NCI-H187 (cell line): Measurements from ENCODE around the gene KAZN.
A peak's percentile ranks its signal among the peaks of the same experiment; 100 is the strongest.

Source experiments
- DNase-seq, 2 experiments: peaks; one replicate each; lab custom pipeline; 2025; lab: John Stamatoyannopoulos, UW

Gene KAZN

DNA sequence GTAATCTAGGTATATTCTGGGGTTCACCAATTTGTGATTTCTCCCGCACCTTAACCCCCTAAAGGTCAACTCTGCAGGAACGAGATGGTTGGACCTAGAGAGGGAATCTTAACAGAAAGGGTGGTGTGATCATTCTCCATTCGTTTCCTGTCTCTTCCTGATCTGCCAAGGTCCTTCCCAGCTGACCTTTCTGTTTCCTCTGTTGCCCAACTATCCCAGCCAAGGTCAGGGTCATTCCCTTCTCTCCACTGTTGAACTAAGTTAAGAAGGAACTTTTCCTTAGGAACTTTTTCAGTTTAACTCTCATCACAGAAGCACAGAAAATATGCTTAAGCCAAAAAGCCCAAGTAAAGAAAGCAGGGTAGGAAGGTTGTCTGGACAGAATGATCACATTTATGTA, 49.3 kb downstream of the KAZN start:
- DNase-seq: no peak

DNA sequence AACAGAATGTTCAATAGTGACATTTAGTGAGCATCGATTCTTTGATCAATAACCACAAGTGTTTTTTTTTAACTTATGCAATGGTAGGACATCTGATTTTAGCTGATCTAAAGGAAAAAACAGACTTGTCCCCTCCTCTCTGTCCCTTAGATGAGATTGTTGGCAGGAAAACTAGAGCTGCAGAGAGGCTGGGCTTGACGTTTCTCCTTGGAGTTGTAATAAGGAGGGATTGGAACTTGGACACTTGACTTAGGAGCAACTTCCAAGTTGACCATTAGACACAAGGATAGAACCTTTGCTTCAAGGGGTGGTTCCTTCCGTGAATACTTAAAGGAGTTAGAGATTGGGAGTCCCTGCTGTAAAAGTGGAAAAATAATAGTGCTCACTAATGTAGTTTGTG, 49.9 kb downstream of the KAZN start:
- DNase-seq: no peak

DNA sequence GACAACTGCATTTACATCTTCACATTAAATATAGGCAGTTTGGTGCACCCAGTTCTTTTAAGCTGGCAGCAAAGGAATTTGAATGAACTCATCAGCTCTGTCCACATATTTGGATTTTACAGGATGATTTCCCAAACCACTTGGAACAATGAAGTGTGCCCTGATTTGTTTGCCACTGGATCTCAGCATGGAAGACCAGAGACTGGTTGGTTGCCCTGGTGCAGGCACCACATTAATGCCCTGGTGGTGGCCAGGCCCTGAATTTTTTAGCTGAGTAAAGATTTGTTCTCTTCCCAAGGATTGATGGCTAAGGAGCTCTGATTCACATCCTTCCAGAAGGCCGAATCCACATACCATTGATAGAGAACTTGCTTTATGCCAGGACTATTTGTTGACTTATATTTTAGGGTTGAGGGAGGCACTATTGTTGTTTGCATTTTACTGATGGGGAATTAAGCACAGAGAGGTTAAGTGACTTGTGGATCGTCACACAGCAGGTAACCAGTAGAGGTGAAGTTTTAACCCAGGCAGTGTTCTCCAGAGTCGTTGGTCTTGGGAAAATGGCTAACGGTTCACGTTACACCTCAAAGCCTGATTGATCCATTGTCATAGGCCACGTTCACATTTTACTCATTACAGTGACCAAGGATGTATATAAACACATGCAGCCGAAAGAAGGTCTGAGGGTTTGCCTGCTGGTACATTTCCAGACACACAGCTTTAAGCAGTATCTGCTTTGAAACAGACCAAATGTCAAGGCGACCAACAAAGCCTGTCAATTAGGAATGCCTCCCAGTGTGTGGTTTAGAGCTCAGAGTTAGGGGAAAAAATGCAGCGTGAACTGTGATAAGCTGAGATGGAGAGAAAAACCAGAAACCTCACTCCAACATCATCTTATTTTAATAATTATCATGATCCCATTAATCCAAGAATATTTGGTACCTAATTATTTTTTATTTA, 50.7 kb downstream of the KAZN start:
- DNase-seq: no peak

GRCh38 chr1:14649976-14650375, 51.5 kb downstream of the KAZN start:
- no peak for DNase-seq

- no peak for DNase-seq
Measured at GRCh38 chr1:14650951-14651350, 52.5 kb downstream of the KAZN start.

- no peak for DNase-seq
Measured at GRCh38 chr1:14652840-14653239, 54.4 kb downstream of the KAZN start.

DNA sequence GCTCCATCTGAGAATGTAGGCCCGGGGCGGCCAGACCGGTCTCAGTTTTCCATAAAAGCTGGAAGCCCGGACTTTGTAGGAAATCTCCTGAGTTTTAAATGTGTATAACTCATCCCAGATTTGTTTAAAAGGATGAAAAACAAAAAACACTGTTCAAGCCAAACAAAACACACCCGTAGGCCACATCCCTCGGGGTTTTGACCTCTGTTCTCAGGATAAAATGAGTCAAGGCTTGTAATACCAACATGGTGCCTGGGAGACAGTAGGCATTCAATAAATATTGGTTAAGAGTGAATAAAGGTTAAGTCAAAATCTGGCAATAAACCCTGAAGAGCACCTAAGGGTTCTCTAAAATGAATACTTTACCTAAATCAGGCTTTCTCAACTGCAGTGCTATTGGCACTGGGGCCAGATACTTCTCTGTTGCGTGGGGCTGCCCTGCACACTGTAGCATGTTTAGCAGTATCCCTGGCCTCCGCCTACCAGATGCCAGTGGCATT, 55.0 kb downstream of the KAZN start:
- no peak for DNase-seq

- DNase-seq: no peak
Measured at GRCh38 chr1:14654554-14654953, 56.1 kb downstream of the KAZN start.

DNA sequence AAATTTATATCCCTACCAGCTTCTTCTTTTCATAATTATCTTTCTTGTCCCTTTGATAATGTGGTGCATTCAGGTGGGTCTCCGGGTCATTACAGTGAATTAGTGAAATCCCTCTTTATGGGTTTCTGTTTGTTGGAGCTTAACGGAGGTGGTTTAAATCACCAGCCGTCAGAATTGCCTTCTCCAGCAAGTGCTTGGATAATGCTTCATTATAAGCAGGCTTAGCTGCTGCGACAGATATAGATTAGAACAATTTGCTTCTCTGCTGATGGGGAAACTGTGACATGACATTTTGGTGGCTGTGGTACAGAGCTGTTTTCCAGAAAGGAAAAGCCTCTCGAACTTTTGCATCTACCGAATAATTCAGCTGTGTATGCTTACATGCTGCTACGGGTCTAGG, 56.9 kb downstream of the KAZN start:
- DNase-seq: no peak

- no peak for DNase-seq
Measured at GRCh38 chr1:14656384-14656937, 58.0 kb downstream of the KAZN start.

DNA sequence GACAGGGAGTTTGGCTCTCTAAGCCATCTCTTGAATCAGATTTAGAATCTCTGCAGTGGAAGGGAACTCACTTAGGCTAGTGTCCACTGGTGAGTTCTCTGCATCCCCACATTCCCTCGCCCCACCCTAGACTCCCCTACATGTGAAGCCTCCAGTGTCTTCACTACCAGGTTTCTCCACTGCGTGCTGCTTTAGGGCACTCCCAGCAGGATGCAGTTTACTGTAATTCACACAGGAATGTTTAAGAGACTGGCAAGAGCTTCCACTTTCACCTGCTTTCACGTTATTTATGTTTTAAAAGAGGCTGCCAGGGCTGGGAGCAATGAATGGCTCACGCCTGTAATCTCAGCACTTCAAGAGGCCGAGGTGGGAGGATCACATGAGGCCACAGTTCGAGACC, 60.2 kb downstream of the KAZN start:
- DNase-seq: no peak

DNA sequence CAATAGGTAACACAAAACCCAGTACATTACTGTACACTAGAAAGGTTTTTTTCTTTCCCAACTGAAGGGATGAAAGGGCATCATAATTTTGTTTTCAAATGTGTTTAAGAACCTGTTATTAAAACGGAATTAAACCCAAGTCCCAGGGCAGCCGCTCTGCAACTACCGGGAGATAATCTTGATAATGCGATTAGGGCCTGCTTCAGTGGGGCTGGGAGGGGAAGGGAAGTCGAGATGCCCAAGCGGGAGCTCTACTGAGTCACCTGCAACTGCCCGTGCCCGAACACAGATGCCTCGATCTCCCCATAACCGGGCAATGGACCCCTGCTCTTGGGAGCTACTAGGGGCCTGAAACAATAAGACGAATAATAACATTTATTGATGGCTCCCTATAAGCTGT, 61.4 kb downstream of the KAZN start:
- DNase-seq: no peak

DNA sequence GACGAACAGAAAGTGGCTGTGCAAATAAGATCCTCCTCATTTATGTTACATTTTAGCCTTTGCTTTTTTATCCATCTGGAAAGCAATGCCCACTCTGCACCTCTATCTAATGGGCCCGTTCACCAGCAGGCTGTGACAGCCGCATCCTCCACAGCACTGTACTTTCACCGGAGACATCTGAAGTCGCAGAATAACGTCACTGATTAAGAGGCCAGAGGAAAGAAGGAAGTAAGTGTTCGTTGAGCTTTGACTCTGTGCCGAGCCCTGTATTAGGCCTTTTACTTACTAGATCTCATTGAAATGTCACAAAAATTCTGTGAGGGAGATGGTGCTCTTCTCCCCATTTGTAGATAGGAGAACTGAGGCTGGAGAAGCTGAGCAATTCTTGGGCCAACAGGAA, 62.3 kb downstream of the KAZN start:
- DNase-seq: no peak

- DNase-seq: no peak
Measured at GRCh38 chr1:14661222-14661621, 62.7 kb downstream of the KAZN start.

DNA sequence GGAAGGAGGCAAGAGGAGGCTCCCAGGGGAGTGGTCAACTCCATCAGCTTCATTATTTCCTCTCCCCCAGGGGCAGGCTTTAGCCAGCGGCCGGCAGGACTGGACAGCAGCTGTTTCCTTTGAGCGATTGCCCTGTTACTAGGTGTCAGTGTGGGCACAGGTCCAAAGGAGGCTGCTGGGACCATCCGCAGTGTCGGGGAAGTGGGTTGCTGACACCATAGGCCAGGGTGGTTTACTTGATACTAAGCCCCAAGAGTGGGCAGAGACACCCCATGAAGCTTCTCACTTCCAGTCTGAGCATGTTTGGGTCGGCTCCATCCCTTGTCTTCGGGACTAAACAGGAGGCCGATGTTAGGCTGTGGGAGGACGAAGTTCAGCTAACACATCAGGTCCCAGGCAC, 63.6 kb downstream of the KAZN start:
- DNase-seq: no peak

GRCh38 chr1:14663773-14664172, 65.3 kb downstream of the KAZN start:
- DNase-seq: no peak

GRCh38 chr1:14666373-14666772, 67.9 kb downstream of the KAZN start:
- no peak for DNase-seq

- no peak for DNase-seq
Measured at GRCh38 chr1:14666962-14667650, 68.6 kb downstream of the KAZN start.

GRCh38 chr1:14667651-14667984, 69.1 kb downstream of the KAZN start:
- no peak for DNase-seq

DNA sequence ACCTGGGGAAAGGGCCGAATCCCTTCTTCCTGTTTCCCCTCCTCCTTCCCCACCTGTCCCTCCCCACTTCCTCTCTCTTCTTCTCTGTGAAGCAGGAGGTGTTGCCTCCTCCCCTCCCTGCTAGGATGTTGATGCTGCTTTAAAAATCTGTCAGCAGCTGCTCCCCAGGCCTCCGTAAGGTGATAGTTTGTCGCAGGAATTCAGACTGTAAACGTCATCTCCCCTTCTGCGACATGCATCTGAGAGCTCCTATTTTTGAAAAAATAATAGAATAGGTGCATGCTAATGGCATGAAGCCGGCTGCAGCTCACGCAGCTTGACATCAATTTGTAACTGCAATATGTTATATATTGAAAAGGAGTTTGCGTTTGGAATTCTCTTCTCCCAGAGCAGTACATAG, 70.1 kb downstream of the KAZN start:
- no peak for DNase-seq

- DNase-seq: peak in 1 of 2 experiments; percentile 4
Measured at GRCh38 chr1:14672005-14672404, 73.5 kb downstream of the KAZN start.

- no peak for DNase-seq
Measured at GRCh38 chr1:14674030-14674429, 75.5 kb downstream of the KAZN start.

GRCh38 chr1:14676400-14676799, 77.9 kb downstream of the KAZN start:
- no peak for DNase-seq
